ENCODE results near the gene IGF2BP3.

- TF ChIP-seq POLR2A (IDR thresholded peaks at IDR 0.05) (no peak), CTCF (IDR thresholded peaks at IDR 0.05) (no peak)
These were observed 26.3 kb downstream of the IGF2BP3 start for GRCh38 chr7:23443974-23444373.
